Adrenal gland (tissue), 12 donors: ENCODE results near the gene NUFIP2. TPM values are rescaled to one million over a fixed set of nuclear protein-coding genes. Genes with fewer than 3 reads are reported as not detected.
A peak's percentile ranks its signal among the peaks of the same experiment; 100 is the strongest.

Source experiments
- DNase-seq, 7 donors: peaks; one replicate each; pipeline ENCODE4 v3.0.0-alpha.2; 2019 to 2020
- H3K27ac ChIP-seq, 5 donors: fragments of 200-600 bp; sonication (generic) in 4 of 5; 1 replicate in 3 of 5; 2 replicates in 2 of 5; pipeline versions ENCODE4 v1.5.1 to v1.8.0; 2016 to 2020; ENCODE audit warnings: mild to moderate bottlenecking in 1 of 5
- H3K27me3 ChIP-seq: fragments of 200-600 bp; 2 replicates; pipeline ENCODE4 v1.8.0; 2021
- H3K36me3 ChIP-seq, 2 donors: fragments of 200-600 bp; replicated peaks in 1 of 2; 1 replicate in 1 of 2; 2 replicates in 1 of 2; pipeline versions ENCODE4 v1.5.1 to v1.8.0; 2018 to 2022
- H3K4me1 ChIP-seq, 2 donors: fragments of 200-600 bp; replicated peaks in 1 of 2; 1 replicate in 1 of 2; 2 replicates in 1 of 2; pipeline versions ENCODE4 v1.5.1 to v1.8.0; 2018 to 2021
- H3K4me3 ChIP-seq, 4 donors: fragments of 200-600 bp; sonication (generic) in 3 of 4; one replicate each; pipeline ENCODE4 v1.5.1; 2016 to 2018
- H3K9me3 ChIP-seq, 3 donors: fragments of 200-600 bp; sonication (generic) in 1 of 3; replicated peaks in 1 of 3; 1 replicate in 2 of 3; 2 replicates in 1 of 3; pipeline versions ENCODE4 v1.5.1 to v1.8.0; 2016 to 2021
- CTCF ChIP-seq, 6 experiments: fragments of 450-650 bp in 4 of 6; fragments of 200-600 bp in 2 of 6; sonication (generic) in 1 of 6; IDR thresholded peaks; 1 replicate in 5 of 6; 2 replicates in 1 of 6; pipeline versions ENCODE4 v1.5.1 to v1.8.0; 2016 to 2021; ENCODE audit warnings: antibody characterized with exemption in 6 of 6, mild to moderate bottlenecking in 2 of 6, moderate library complexity in 1 of 6
- POLR2A ChIP-seq, 2 donors: fragments of 450-650 bp; IDR thresholded peaks; one replicate each; pipeline ENCODE4 v1.6.1; 2017; ENCODE audit warnings: antibody characterized with exemption in 2 of 2, mild to moderate bottlenecking in 2 of 2, moderate library complexity in 1 of 2
- WGBS, 4 donors: extraction: QIAGEN DNeasy Blood & Tissue Kit in 2 of 4; methylation state at CpG; one replicate each; pipeline versions ENCODE4 v1.1.5 to v1.1.7; 2013 to 2017; 5-methylcytosine and 5-hydroxymethylcytosine counted together
- intact Hi-C, 2 donors: fragments of 100-400 bp; cut with DNase I; formaldehyde crosslinking; loops; one replicate each; pipeline versions ENCODE4 v1.14.1 to v1.15.0; 2022 to 2023
- polyA plus RNA-seq, 3 donors: library from polyadenylated mRNA; stranded (reverse); fragments of 200-250 nt in 2 of 3; fragments of 350-450 nt in 1 of 3; fragmentation: Illumina TruSeq in 1 of 3; extraction: RNeasy Lipid Tissue Mini Kit (QIAGEN cat#74804) in 1 of 3; gene quantifications; one replicate each; pipeline ENCODE4 v1.2.3, GENCODE V29; 2013 to 2014
- total RNA-seq, 9 donors: library from RNA; depleted of rRNA in 4 of 9; stranded (reverse); fragments of >200 nt in 4 of 9; fragments of 120-200 nt in 1 of 9; fragmentation: NEBNext Ultra II Directional in 1 of 9; extraction: Animal tissue kit (Norgen Biotek cat#: 25700) in 1 of 9; gene quantifications; one replicate each; pipeline versions ENCODE4 v1.1.0 to v1.2.4, GENCODE V29; 2013 to 2023
- donor health status: healthy with polysubstance abuse.
- donor health status: Bipolar disorder and iron deficiency.
- donor health status: DM: yes; HTN: yes; CAD: no.
- donor health status: DM: no; HTN: no; CAD: no.
- donor health status: DM: no; HTN: no; CAD: no.
- donor health status: DM: yes; HTN: yes; CAD: no.

The NUFIP2 gene
- total and polyA plus RNA-seq, 12 donors = 5.8 to 84.5 (median 44.6) TPM

- 0 to 1% (median 0%) methylated on average over 2 of the region's 2 CpGs for WGBS, 4 donors
- TF ChIP-seq POLR2A (IDR thresholded peaks at IDR 0.05) = no peak
- no peak for TF ChIP-seq CTCF (IDR thresholded peaks at IDR 0.05)
- peak overlapping the region in 3 of 4 donors; percentile 30 to 70 (median 65) for H3K4me3 ChIP-seq
- peaks cover 18 to 30% of the 10 kb centered on the region in 2 donors for H3K4me1 ChIP-seq
- H3K27me3 ChIP-seq = no peaks in the 10 kb centered on the region
- intact Hi-C loops = loop anchor here in 1 of 2 donors (5.0 to 10.0 kb wide), 2 partner anchors 50 to 142 kb away; partner anchors contain the start of gene CRYBA1
- peak overlapping the region; percentile 75 to 99 (median 97) for H3K27ac ChIP-seq
- H3K36me3 ChIP-seq = peaks cover 0 to 7% of the 10 kb centered on the region in 2 donors
- no peaks in the 10 kb centered on the region for H3K9me3 ChIP-seq
- DNase-seq = no peak
Measured at GRCh38 chr17:29294580-29294900, 592 bp upstream of the NUFIP2 start.

- H3K9me3 ChIP-seq = no peaks in the 10 kb centered on the region
- peaks cover 0 to 9% of the 10 kb centered on the region in 2 donors for H3K36me3 ChIP-seq
- H3K27ac ChIP-seq = peak overlapping the region; percentile 97 to 99 (median 99)
- peak overlapping the region; percentile 60 to 94 (median 90) for H3K4me3 ChIP-seq
- WGBS, 4 donors = 0 to 1% (median 0%) methylated on average over 8 to 54 of the region's 54 CpGs
- TF ChIP-seq CTCF (IDR thresholded peaks at IDR 0.05) = no peak
- TF ChIP-seq POLR2A (IDR thresholded peaks at IDR 0.05) = peak in 1 of 2 donors; percentile 12
- peak; percentile 69 to 78 (median 75) for DNase-seq
- H3K27me3 ChIP-seq = no peaks in the 10 kb centered on the region
- peaks cover 26 to 43% of the 10 kb centered on the region in 2 donors for H3K4me1 ChIP-seq
- intact Hi-C loops = loop anchor here in 1 of 2 donors (5.0 to 10.0 kb wide), 2 partner anchors 48 to 141 kb away; partner anchors contain the start of gene CRYBA1
Measured at GRCh38 chr17:29292992-29293889, 707 bp downstream of the NUFIP2 start.

GRCh38 chr17:29292071-29292991, 1.6 kb downstream of the NUFIP2 start:
- H3K4me1 ChIP-seq = peaks cover 26 to 52% of the 10 kb centered on the region in 2 donors
- 1 to 3% (median 1%) methylated on average over 17 to 76 of the region's 77 CpGs for WGBS, 4 donors
- intact Hi-C loops = loop anchor here in 1 of 2 donors (5.0 to 10.0 kb wide), 2 partner anchors 48 to 140 kb away; partner anchors contain the start of gene CRYBA1
- DNase-seq = peak; percentile 63 to 82 (median 75)
- TF ChIP-seq CTCF (IDR thresholded peaks at IDR 0.05) (no peak), POLR2A (IDR thresholded peaks at IDR 0.05) (peak in 1 of 2 donors; percentile 28)
- peak overlapping the region; percentile 54 to 94 (median 90) for H3K4me3 ChIP-seq
- peaks cover 0 to 15% of the 10 kb centered on the region in 2 donors for H3K36me3 ChIP-seq
- no peaks in the 10 kb centered on the region for H3K27me3 ChIP-seq
- H3K27ac ChIP-seq = peak overlapping the region; percentile 97 to 99 (median 99)
- H3K9me3 ChIP-seq = no peaks in the 10 kb centered on the region
